LNCAP (cell line): ENCODE measurements around the gene MOV10L1.

Experiments
- CTCF ChIP-seq: fragments of 450-650 bp; IDR thresholded peaks from 2 replicates; pipeline ENCODE4 v1.5.1; 2017; ENCODE audit warnings: mild to moderate bottlenecking

The MOV10L1 gene

GRCh38 chr22:50089231-50089630, 575 bp upstream of the MOV10L1 start:
- TF ChIP-seq CTCF: no peak

GRCh38 chr22:50090412-50090714, 557 bp downstream of the MOV10L1 start:
- no peak for TF ChIP-seq CTCF

- no peak for TF ChIP-seq CTCF
Observed at GRCh38 chr22:50091092-50091768, 1.4 kb downstream of the MOV10L1 start.

GRCh38 chr22:50092342-50092741, 2.5 kb downstream of the MOV10L1 start:
- no peak for TF ChIP-seq CTCF

GRCh38 chr22:50098052-50098451, 8.2 kb downstream of the MOV10L1 start:
- no peak for TF ChIP-seq CTCF

GRCh38 chr22:50101870-50102565, 12.2 kb downstream of the MOV10L1 start:
- no peak for TF ChIP-seq CTCF

- no peak for TF ChIP-seq CTCF
Observed at GRCh38 chr22:50102946-50103345, 13.1 kb downstream of the MOV10L1 start.
